ENCODE measurements around the gene USP40. TPM values are rescaled to one million over a fixed set of nuclear protein-coding genes. Genes with fewer than 3 reads are reported as not detected.

Gene USP40
- total and polyA plus RNA-seq, 2 of the 8 experiments (the other 6 are each of a cell fraction or from before 2014, with no cell fraction given): 12.0 to 15.7 TPM

DNA sequence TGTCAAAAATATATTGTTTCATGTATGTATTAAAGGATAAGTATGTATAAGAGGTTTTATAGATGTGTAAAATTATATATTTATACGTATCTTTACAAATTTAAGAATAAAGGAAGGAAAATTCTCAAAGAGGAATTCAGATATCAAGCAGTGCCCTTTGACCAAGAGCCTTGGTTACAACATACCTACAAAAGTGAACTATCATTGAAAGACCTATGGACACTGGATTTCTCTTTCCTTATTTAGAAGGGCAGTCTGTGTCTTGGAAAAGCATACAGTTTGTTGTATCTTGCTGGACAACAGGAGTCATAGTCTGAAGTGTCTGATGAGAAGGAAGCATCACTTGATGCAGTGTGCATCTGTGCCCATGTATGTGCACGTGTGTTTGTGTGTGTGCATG lies 21.8 kb upstream of the USP40 start:
- 87% methylated on average over 2 of the region's 2 CpGs; no CpG with 5 or more reads in 1 of the 2 experiments for WGBS, 2 experiments (ENCODE audit: extremely low coverage in 1 of 2, insufficient coverage in 1 of 2, insufficient read length in 1 of 2, insufficient replicate concordance in 2 of 2, low coverage in 1 of 2, low lambda C conversion rate in 2 of 2, missing lambda C conversion rate in 1 of 2)

More for the DNA sequence above, 21.8 kb upstream of the USP40 start:
- H3K79me1 ChIP-seq (ENCODE audit: low read depth, low read length): no peaks in the 10 kb centered on the region
- H3K9ac ChIP-seq (replicated peaks in 1 of 4; ENCODE audit: extremely low read depth in 1 of 4, low read depth in 3 of 4, low read length in 3 of 4): no peak overlapping the region
- H3K4me3 ChIP-seq (ENCODE audit: extremely low read depth in 1 of 4, insufficient read depth in 2 of 4, low read depth in 3 of 4, low read length in 4 of 4): no peak overlapping the region
- no peak overlapping the region for H4K91ac ChIP-seq (replicated peaks; ENCODE audit: insufficient read length, low read length)
- no peak overlapping the region for H2BK20ac ChIP-seq (ENCODE audit: low read length)
- no peak overlapping the region for H2BK12ac ChIP-seq (ENCODE audit: low read depth, low read length)
- no peak overlapping the region for H3K56ac ChIP-seq (replicated peaks; ENCODE audit: insufficient read length, low read depth, low read length)
- no peaks in the 10 kb centered on the region for H3K27me3 ChIP-seq (replicated peaks in 1 of 4; ENCODE audit: control insufficient read depth in 3 of 4, extremely low read depth in 1 of 4, insufficient read depth in 3 of 4, low read length in 3 of 4)
- H3K23me2 ChIP-seq (ENCODE audit: low read depth, low read length): no peaks in the 10 kb centered on the region
- no peaks in the 10 kb centered on the region for H3K36me3 ChIP-seq (ENCODE audit: control insufficient read depth in 2 of 4, insufficient read depth in 4 of 4, low read length in 3 of 4)
- H3K27ac ChIP-seq (ENCODE audit: low read depth, low read length): no peak overlapping the region
- H3K18ac ChIP-seq (ENCODE audit: extremely low read depth, low read length): no peak overlapping the region
- DNase-seq (ENCODE audit: low read depth in 1 of 2, low spot score in 2 of 2) (no peak), FAIRE-seq (peak; percentile 81)
- CTCF ChIA-PET (ENCODE audit: partially characterized antibody): no interaction called here
- H3K23ac ChIP-seq (ENCODE audit: insufficient read length): no peak overlapping the region
- no peak overlapping the region for H4K5ac ChIP-seq (ENCODE audit: insufficient read length, low read depth, low read length)
- no peaks in the 10 kb centered on the region for H3K9me3 ChIP-seq (ENCODE audit: insufficient read depth in 2 of 2, low read depth in 1 of 2, low read length in 1 of 2)
- no peak overlapping the region for H3K4ac ChIP-seq (replicated peaks; ENCODE audit: insufficient read length, low read depth, low read length)
- H2AFZ ChIP-seq (ENCODE audit: low read length): no peak overlapping the region
- POLR2A ChIA-PET (ENCODE audit: partially characterized antibody): interaction anchor here (0.6 kb wide), 1 partner anchor 22 kb away, joined by 3 read pairs; no protein-coding TSS in a partner anchor
- no peaks in the 10 kb centered on the region for H4K20me1 ChIP-seq (replicated peaks in 1 of 2; ENCODE audit: control insufficient read depth in 1 of 2, insufficient read depth in 2 of 2, low read length in 2 of 2)
- H2BK120ac ChIP-seq (replicated peaks; ENCODE audit: low read depth, low read length): no peak overlapping the region
- H3K4me2 ChIP-seq (ENCODE audit: insufficient read depth in 1 of 2, low read depth in 2 of 2, low read length in 2 of 2): no peak overlapping the region
- H3K4me1 ChIP-seq (replicated peaks in 1 of 4; ENCODE audit: control insufficient read depth in 3 of 4, insufficient read depth in 4 of 4, low read length in 3 of 4): peaks cover 0 to 2% (median 0%) of the 10 kb centered on the region in 4 experiments; a peak in 1 of 7 replicates
- H3K14ac ChIP-seq (ENCODE audit: insufficient read length): no peak overlapping the region
- no peaks in the 10 kb centered on the region for H3K79me2 ChIP-seq (ENCODE audit: control insufficient read depth in 1 of 2, insufficient read depth in 2 of 2, low read length in 2 of 2)
- H4K8ac ChIP-seq (ENCODE audit: extremely low read depth, insufficient read depth, low read length): no peak overlapping the region
- TF ChIP-seq SIX5 (IDR thresholded peaks at IDR 0.05; ENCODE audit: low read depth, low read length): no peak
- no peak for TF ChIP-seq EP300 (IDR thresholded peaks at IDR 0.05; ENCODE audit: borderline replicate concordance in 1 of 2, low read depth in 2 of 2, low read length in 2 of 2)
- no peak for TF ChIP-seq SUZ12 (IDR thresholded peaks at IDR 0.05; ENCODE audit: low read length)
- no peak for TF ChIP-seq NRF1 (IDR thresholded peaks at IDR 0.05; ENCODE audit: low read depth, low read length)
- H2BK15ac ChIP-seq (ENCODE audit: low read length): no peak overlapping the region
- no peak overlapping the region for H2BK5ac ChIP-seq (ENCODE audit: low read depth, low read length)
- H2AK5ac ChIP-seq (ENCODE audit: low read depth, low read length): no peak overlapping the region
